Ishikawa (cell line): ENCODE measurements around the gene DUSP22.

Source experiments
- CEBPB ChIP-seq: IDR thresholded peaks from 2 replicates; pipeline ENCODE4 v1.6.1; 2012
- CREB1 ChIP-seq: IDR thresholded peaks from 2 replicates; pipeline ENCODE4 v1.6.1; 2012; ENCODE audit warnings: low read depth
- EP300 ChIP-seq: IDR thresholded peaks from 2 replicates; pipeline ENCODE4 v1.6.1; 2012; ENCODE audit warnings: borderline replicate concordance
- MAX ChIP-seq: IDR thresholded peaks from 2 replicates; pipeline ENCODE4 v1.6.1; 2012
- NFIC ChIP-seq: IDR thresholded peaks from 2 replicates; pipeline ENCODE4 v1.6.1; 2012
- RAD21 ChIP-seq: IDR thresholded peaks from 2 replicates; pipeline ENCODE4 v1.6.1; 2012; ENCODE audit warnings: low read depth
- REST ChIP-seq: IDR thresholded peaks from 2 replicates; pipeline ENCODE4 v1.6.1; 2012; ENCODE audit warnings: low read depth, mild to moderate bottlenecking
- TAF1 ChIP-seq: IDR thresholded peaks from 2 replicates; pipeline ENCODE4 v1.6.1; 2012; ENCODE audit warnings: low read depth, mild to moderate bottlenecking
- TEAD4 ChIP-seq: IDR thresholded peaks from 2 replicates; pipeline ENCODE4 v1.6.1; 2012
- YY1 ChIP-seq: IDR thresholded peaks from 2 replicates; pipeline ENCODE4 v1.6.1; 2012; ENCODE audit warnings: low read depth
- ZBTB7A ChIP-seq: IDR thresholded peaks from 2 replicates; pipeline ENCODE4 v1.6.1; 2012; ENCODE audit warnings: low read depth

- TF ChIP-seq EP300: no peak
- no peak for TF ChIP-seq RAD21
- TF ChIP-seq REST: no peak
- no peak for TF ChIP-seq TAF1
- no peak for TF ChIP-seq CREB1
- TF ChIP-seq TEAD4: no peak
- no peak for TF ChIP-seq YY1
- TF ChIP-seq NFIC: no peak
- TF ChIP-seq CEBPB: no peak
- no peak for TF ChIP-seq MAX
- TF ChIP-seq ZBTB7A: no peak
Observed at GRCh38 chr6:252775-253535, 39.3 kb upstream of the DUSP22 start.
